H1 (cell line): ENCODE data around the gene TFDP3. TPM values are rescaled to one million over a fixed set of nuclear protein-coding genes. Genes with fewer than 3 reads are reported as not detected.

Experiments
- CTCF ChIA-PET: fragments of 300-600 bp; sonication (Branson Sonifier 250); formaldehyde crosslinking; loops from one replicate; lab custom pipeline; 2021; ENCODE audit not compliant: partially characterized antibody; lab: Charles Lee
- POLR2A ChIA-PET: fragments of 300-600 bp; sonication (Branson Sonifier 250); formaldehyde crosslinking; loops from one replicate; lab custom pipeline; 2021; ENCODE audit warnings: inconsistent platforms; ENCODE audit not compliant: partially characterized antibody; lab: Charles Lee
- DNase-seq, 2 experiments: peaks; one replicate each; pipeline versions ENCODE4 v3.0.0 to v3.0.0-alpha.2; 2010 to 2022; ENCODE audit warnings: low spot score in 2 of 2, low read depth in 1 of 2, mixed read lengths in 1 of 2
- FAIRE-seq: peaks from 2 replicates; lab custom pipeline; 2011; peaks lifted over from hg19 to GRCh38; lab: Jason Lieb, UNC
- H2AFZ ChIP-seq: 2 replicates; pipeline ENCODE4 v1.8.1; 2012; ENCODE audit warnings: low read length, inconsistent platforms
- H2AK5ac ChIP-seq: 2 replicates; pipeline ENCODE4 v1.6.1; 2013; ENCODE audit warnings: low read depth, low read length
- H2BK120ac ChIP-seq: replicated peaks from 2 replicates; pipeline ENCODE3; 2013; ENCODE audit warnings: low read depth, low read length, inconsistent platforms
- H2BK12ac ChIP-seq: 2 replicates; pipeline ENCODE4 v1.6.1; 2013; ENCODE audit warnings: low read depth, low read length
- H2BK15ac ChIP-seq: 2 replicates; pipeline ENCODE4 v1.6.1; 2013; ENCODE audit warnings: low read length
- H2BK20ac ChIP-seq: 2 replicates; pipeline ENCODE4 v1.6.1; 2013; ENCODE audit warnings: low read length
- H2BK5ac ChIP-seq: 2 replicates; pipeline ENCODE4 v1.6.1; 2013; ENCODE audit warnings: low read depth, low read length
- H3K14ac ChIP-seq: 2 replicates; pipeline ENCODE4 v1.6.1; 2013; ENCODE audit warnings: inconsistent platforms; ENCODE audit not compliant: insufficient read length
- H3K18ac ChIP-seq: 2 replicates; pipeline ENCODE4 v1.6.1; 2013; ENCODE audit warnings: low read length; ENCODE audit errors: extremely low read depth
- H3K23ac ChIP-seq: 2 replicates; pipeline ENCODE4 v1.6.1; 2013; ENCODE audit warnings: inconsistent platforms; ENCODE audit not compliant: insufficient read length
- H3K23me2 ChIP-seq: 2 replicates; pipeline ENCODE4 v1.6.1; 2013; ENCODE audit warnings: low read depth, low read length
- H3K27ac ChIP-seq: 2 replicates; pipeline ENCODE4 v1.6.1; 2011; ENCODE audit warnings: low read depth, low read length, inconsistent platforms
- H3K27me3 ChIP-seq, 4 experiments: replicated peaks in 1 of 4; 1 replicate in 1 of 4; 2 replicates in 3 of 4; pipeline versions ENCODE4 v1.6.1 to v1.8.1; 2011 to 2013; ENCODE audit warnings: low read length in 3 of 4, mild to moderate bottlenecking in 3 of 4, inconsistent platforms in 2 of 4, mixed read lengths in 2 of 4, moderate library complexity in 1 of 4; ENCODE audit not compliant: control insufficient read depth in 3 of 4, insufficient read depth in 3 of 4; ENCODE audit errors: extremely low read depth in 1 of 4
- H3K36me3 ChIP-seq, 4 experiments: 2 replicates each; pipeline versions ENCODE4 v1.6.1 to v1.8.1; 2011 to 2013; ENCODE audit warnings: mild to moderate bottlenecking in 4 of 4, low read length in 3 of 4, moderate library complexity in 2 of 4, control low read depth in 1 of 4, inconsistent platforms in 1 of 4; ENCODE audit not compliant: insufficient read depth in 4 of 4, control insufficient read depth in 2 of 4
- H3K4ac ChIP-seq: replicated peaks from 2 replicates; pipeline ENCODE3; 2013; ENCODE audit warnings: low read length, low read depth, mixed read lengths, inconsistent platforms; ENCODE audit not compliant: insufficient read length
- H3K4me1 ChIP-seq, 4 experiments: replicated peaks in 1 of 4; 1 replicate in 1 of 4; 2 replicates in 3 of 4; pipeline versions ENCODE4 v1.6.1 to v1.8.1; 2011 to 2013; ENCODE audit warnings: low read length in 3 of 4, inconsistent platforms in 2 of 4, mixed read lengths in 1 of 4; ENCODE audit not compliant: insufficient read depth in 4 of 4, control insufficient read depth in 3 of 4
- H3K4me2 ChIP-seq, 2 experiments: 2 replicates each; pipeline versions ENCODE4 v1.6.1 to v1.8.1; 2011 to 2013; ENCODE audit warnings: low read depth in 2 of 2, low read length in 2 of 2, control low read depth in 1 of 2, inconsistent platforms in 1 of 2, mild to moderate bottlenecking in 1 of 2; ENCODE audit not compliant: insufficient read depth in 1 of 2
- H3K4me3 ChIP-seq, 4 experiments: fragments of 200-600, 300-600 bp in 1 of 4; sonication (generic), shearing (Covaris generic), sonication (Bioruptor Twin) in 1 of 4; 2 replicates each; pipeline versions ENCODE4 v1.5.1 to v1.8.1; 2011 to 2016; ENCODE audit warnings: low read length in 4 of 4, low read depth in 3 of 4, control low read depth in 2 of 4, inconsistent platforms in 2 of 4, mild to moderate bottlenecking in 2 of 4, mixed read lengths in 1 of 4, moderate library complexity in 1 of 4; ENCODE audit not compliant: insufficient read depth in 2 of 4; ENCODE audit errors: extremely low read depth in 1 of 4
- H3K56ac ChIP-seq: replicated peaks from 2 replicates; pipeline ENCODE3; 2013; ENCODE audit warnings: low read depth, mild to moderate bottlenecking, mixed read lengths, low read length, inconsistent platforms; ENCODE audit not compliant: insufficient read length
- H3K79me1 ChIP-seq: 2 replicates; pipeline ENCODE4 v1.6.1; 2013; ENCODE audit warnings: low read depth, low read length, control low read depth
- H3K79me2 ChIP-seq, 2 experiments: 2 replicates each; pipeline versions ENCODE4 v1.6.1 to v1.8.1; 2012 to 2013; ENCODE audit warnings: low read length in 2 of 2, mild to moderate bottlenecking in 2 of 2, inconsistent platforms in 1 of 2; ENCODE audit not compliant: insufficient read depth in 2 of 2, control insufficient read depth in 1 of 2
- H3K9ac ChIP-seq, 4 experiments: replicated peaks in 1 of 4; 1 replicate in 1 of 4; 2 replicates in 3 of 4; pipeline versions ENCODE4 v1.6.1 to v1.8.1; 2011 to 2013; ENCODE audit warnings: low read depth in 3 of 4, low read length in 3 of 4, control low read depth in 2 of 4, mild to moderate bottlenecking in 2 of 4, moderate library complexity in 2 of 4, inconsistent platforms in 1 of 4; ENCODE audit errors: extremely low read depth in 1 of 4
- H3K9me3 ChIP-seq, 2 experiments: 2 replicates each; pipeline versions ENCODE4 v1.6.1 to v1.8.1; 2012 to 2013; ENCODE audit warnings: mild to moderate bottlenecking in 2 of 2, moderate library complexity in 2 of 2, control low read depth in 1 of 2, inconsistent platforms in 1 of 2, low read depth in 1 of 2, low read length in 1 of 2, mixed read lengths in 1 of 2; ENCODE audit not compliant: insufficient read depth in 2 of 2
- H4K20me1 ChIP-seq, 2 experiments: replicated peaks in 1 of 2; 2 replicates each; pipeline versions ENCODE3 to v1.8.1; 2011 to 2013; ENCODE audit warnings: inconsistent platforms in 2 of 2, low read length in 2 of 2, mild to moderate bottlenecking in 1 of 2; ENCODE audit not compliant: insufficient read depth in 2 of 2, control insufficient read depth in 1 of 2
- H4K5ac ChIP-seq: 2 replicates; pipeline ENCODE4 v1.6.1; 2013; ENCODE audit warnings: low read length, low read depth, mixed read lengths, inconsistent platforms; ENCODE audit not compliant: insufficient read length
- H4K8ac ChIP-seq: 2 replicates; pipeline ENCODE4 v1.8.0; 2013; ENCODE audit warnings: mild to moderate bottlenecking, moderate library complexity, low read length, inconsistent platforms; ENCODE audit not compliant: insufficient read depth; ENCODE audit errors: extremely low read depth
- H4K91ac ChIP-seq: replicated peaks from 2 replicates; pipeline ENCODE3; 2013; ENCODE audit warnings: low read length, mixed read lengths, inconsistent platforms; ENCODE audit not compliant: insufficient read length
- EZH2 ChIP-seq: fragments of 200-600 bp; sonication (generic); IDR thresholded peaks from 2 replicates; pipeline ENCODE4 v1.7.1; 2012; ENCODE audit warnings: low read depth, mild to moderate bottlenecking, moderate library complexity, low read length, inconsistent platforms; ENCODE audit not compliant: severe bottlenecking
- WGBS, 2 experiments: shearing (Covaris generic) in 1 of 2; methylation state at CpG; one replicate each; pipeline versions ENCODE4 v1.1.6 to v1.1.7; 2013 to 2015; ENCODE audit warnings: low lambda C conversion rate in 2 of 2, mixed read lengths in 2 of 2, inconsistent platforms in 1 of 2, low coverage in 1 of 2, missing lambda C conversion rate in 1 of 2; ENCODE audit not compliant: insufficient replicate concordance in 2 of 2, insufficient coverage in 1 of 2, insufficient read length in 1 of 2; ENCODE audit errors: extremely low coverage in 1 of 2, missing lambda C conversion rate in 1 of 2; 5-methylcytosine and 5-hydroxymethylcytosine counted together
- polyA plus RNA-seq, 7 experiments: library from polyadenylated mRNA; depleted of rRNA in 3 of 7; stranded (reverse) in 5 of 7; unstranded in 2 of 7; fragments of >200 nt in 5 of 7; fragments of 200-250 nt in 2 of 7; gene quantifications; 1 replicate in 5 of 7; 2 replicates in 1 of 7; 4 replicates in 1 of 7; pipeline versions ENCODE4 v1.2.1 to v1.2.3, GENCODE V29; 2011 to 2013; ENCODE audit warnings: missing spikeins in 2 of 7, mixed read lengths in 2 of 7
- total RNA-seq: library from RNA; stranded (reverse); fragmentation: NEBNext Ultra II Directional; extraction: Animal tissue kit (Norgen Biotek cat#: 25700); gene quantifications from 2 replicates; pipeline ENCODE4 v1.2.1, GENCODE V29; 2021

Gene TFDP3
- total and polyA plus RNA-seq, 2 of the 8 experiments (the other 6 are each of a cell fraction or from before 2014, with no cell fraction given), result not detected

- no peak overlapping the region for H4K8ac ChIP-seq
- H3K27me3 ChIP-seq, result no peaks in the 10 kb centered on the region
- H3K9me3 ChIP-seq, result peaks cover 5 to 6% of the 10 kb centered on the region in 2 experiments; a peak in 1 of 4 replicates
- CTCF ChIA-PET, result interaction anchor here (0.7 to 1.1 kb wide), 2 partner anchors 22 to 1564 kb away, joined by 3 to 4 read pairs; no protein-coding TSS in a partner anchor
- H3K79me2 ChIP-seq, result no peaks in the 10 kb centered on the region
- H3K23ac ChIP-seq, result no peak overlapping the region
- POLR2A ChIA-PET, result interaction anchor here (0.9 kb wide), 1 partner anchor 15 kb away, joined by 3 read pairs; no protein-coding TSS in a partner anchor
- no peaks in the 10 kb centered on the region for H3K79me1 ChIP-seq
- H3K23me2 ChIP-seq, result no peaks in the 10 kb centered on the region
- no peak overlapping the region for H2BK12ac ChIP-seq
- no peak overlapping the region for H4K91ac ChIP-seq
- H3K14ac ChIP-seq, result no peak overlapping the region
- H3K4ac ChIP-seq, result no peak overlapping the region
- H3K18ac ChIP-seq, result no peak overlapping the region
- no peak overlapping the region for H3K4me3 ChIP-seq
- H3K36me3 ChIP-seq, result no peaks in the 10 kb centered on the region
- H2BK5ac ChIP-seq, result no peak overlapping the region
- H3K9ac ChIP-seq, result no peak overlapping the region
- no peak overlapping the region for H3K4me2 ChIP-seq
- no peak overlapping the region for H2BK20ac ChIP-seq
- H4K20me1 ChIP-seq, result no peaks in the 10 kb centered on the region
- H3K56ac ChIP-seq, result no peak overlapping the region
- no peak overlapping the region for H2BK15ac ChIP-seq
- no peak overlapping the region for H2AFZ ChIP-seq
- H2BK120ac ChIP-seq, result no peak overlapping the region
- WGBS, 2 experiments, result 73% methylated on average over 5 of the region's 5 CpGs; no CpG with 5 or more reads in 1 of the 2 experiments
- H2AK5ac ChIP-seq, result no peak overlapping the region
- DNase-seq, result no peak
- no peak overlapping the region for H3K27ac ChIP-seq
- peaks cover 0 to 6% (median 2%) of the 10 kb centered on the region in 4 experiments; a peak in 3 of 7 replicates for H3K4me1 ChIP-seq
- FAIRE-seq, result no peak
- H4K5ac ChIP-seq, result no peak overlapping the region
- no peak for TF ChIP-seq EZH2
Observed at GRCh38 chrX:133251204-133251603, 33.0 kb upstream of the TFDP3 start.
